GM18499 (cell line): ENCODE data around the gene NDUFB8.

Experiments
- ATAC-seq: cut with Tn5 transposase; IDR thresholded peaks from one replicate; pipeline ENCODE4 v1.9.1; 2021; ENCODE audit warnings: moderate number of reproducible peaks; ENCODE audit not compliant: insufficient read depth, unreplicated experiment

The NDUFB8 gene

DNA sequence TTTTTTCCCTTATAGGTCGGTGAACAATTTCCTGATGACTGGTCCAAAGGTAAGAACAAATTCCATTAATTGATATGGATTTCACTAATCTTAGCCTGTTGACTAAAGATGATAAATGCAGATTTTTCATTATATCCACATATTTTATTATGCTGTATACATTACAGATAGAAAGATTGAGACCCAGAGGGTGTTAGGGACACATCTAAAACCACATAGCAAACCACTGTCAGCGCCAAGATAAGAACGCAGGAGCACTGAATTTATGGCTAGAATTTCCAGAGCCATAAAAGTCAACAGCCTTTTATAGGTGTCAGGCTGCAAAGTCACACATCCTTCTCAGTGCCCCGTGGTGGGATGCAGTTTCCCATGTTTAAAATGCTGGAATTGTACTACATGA, 50.6 kb downstream of the NDUFB8 start:
- no peak for ATAC-seq

DNA sequence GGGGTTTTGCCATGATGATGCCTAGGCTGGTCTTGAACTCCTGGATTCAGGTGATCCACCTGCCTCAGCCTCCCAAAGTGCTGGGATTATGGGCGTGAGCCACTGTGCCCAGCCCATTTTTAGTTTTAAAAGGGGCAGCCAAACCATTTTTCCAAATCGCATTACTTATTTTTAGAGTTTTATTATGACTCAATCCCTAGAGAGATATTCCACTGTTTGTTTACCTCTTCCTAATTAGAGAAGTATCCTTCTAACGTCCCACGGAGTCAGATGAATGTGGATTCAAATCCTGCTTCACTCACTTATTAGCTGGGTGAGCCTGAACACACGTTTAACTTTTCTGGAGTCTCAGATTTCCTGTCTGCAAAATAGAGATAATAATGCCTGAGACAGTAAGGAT, 51.7 kb downstream of the NDUFB8 start:
- ATAC-seq: no peak
